Prostate gland (tissue), 2 donors: ENCODE results near the gene NTM. TPM values are rescaled to one million over a fixed set of nuclear protein-coding genes. Genes with fewer than 3 reads are reported as not detected.

Experiments used
- DNase-seq: peaks from one replicate; pipeline ENCODE4 v3.0.0-alpha.2; 2019; ENCODE audit warnings: low spot score
- H3K27ac ChIP-seq, 2 donors: fragments of 200-600 bp; sonication (generic); 2 replicates each; pipeline ENCODE4 v1.5.1; 2017 to 2019
- H3K27me3 ChIP-seq: fragments of 200-600 bp; sonication (generic); replicated peaks from 2 replicates; pipeline ENCODE4 v1.5.1; 2019; ENCODE audit not compliant: insufficient read depth
- H3K36me3 ChIP-seq, 2 donors: fragments of 200-600 bp; sonication (generic); 1 replicate in 1 of 2; 2 replicates in 1 of 2; pipeline versions ENCODE4 v1.5.1 to v1.8.1; 2017 to 2019
- H3K4me1 ChIP-seq: fragments of 200-600 bp; sonication (generic); replicated peaks from 2 replicates; pipeline ENCODE4 v1.5.1; 2019
- H3K4me3 ChIP-seq, 2 donors: fragments of 200-600 bp; sonication (generic); 2 replicates each; pipeline ENCODE4 v1.5.1; 2017 to 2019
- H3K9me3 ChIP-seq: fragments of 200-600 bp; sonication (generic); 2 replicates; pipeline ENCODE4 v1.5.1; 2017
- CTCF ChIP-seq, 4 experiments: fragments of 200-600 bp in 2 of 4; fragments of 450-650 bp in 2 of 4; sonication (generic) in 2 of 4; IDR thresholded peaks; 1 replicate in 3 of 4; 2 replicates in 1 of 4; pipeline ENCODE4 v1.5.1; 2016 to 2019; ENCODE audit warnings: antibody characterized with exemption in 4 of 4, mild to moderate bottlenecking in 2 of 4, moderate library complexity in 2 of 4
- POLR2A ChIP-seq: fragments of 450-650 bp; IDR thresholded peaks from one replicate; pipeline ENCODE4 v1.6.1; 2016; ENCODE audit warnings: antibody characterized with exemption, mild to moderate bottlenecking
- POLR2AphosphoS5 ChIP-seq: sonication (generic); formaldehyde crosslinking; IDR thresholded peaks from one replicate; pipeline ENCODE4 v1.6.1; 2017; ENCODE audit warnings: antibody characterized with exemption
- WGBS: methylation state at CpG from one replicate; pipeline ENCODE4 v1.1.5; 2018; 5-methylcytosine and 5-hydroxymethylcytosine counted together
- intact Hi-C: fragments of 100-400 bp; cut with DNase I; formaldehyde crosslinking; loops from one replicate; pipeline ENCODE4 v1.14.2; 2022
- total RNA-seq, 2 donors: library from RNA; depleted of rRNA; stranded (reverse); fragments of >200 nt; gene quantifications; one replicate each; pipeline ENCODE4 v1.1.0, GENCODE V29; 2016

Gene NTM
- total RNA-seq, 2 donors from 2014 or later = 7.4 TPM; not detected in 1

GRCh38 chr11:131896978-131897615 is 526.7 kb downstream of the NTM start:
- Histone ChIP-seq H3K4me3 (no peak overlapping the region), H3K27ac (no peak overlapping the region)
- TF ChIP-seq CTCF (IDR thresholded peaks at IDR 0.05) = no peak
- TF ChIP-seq POLR2A = no peak
- TF ChIP-seq POLR2AphosphoS5 = no peak

GRCh38 chr11:131897956-131898355 is 527.5 kb downstream of the NTM start:
- no peaks in the 10 kb centered on the region for H3K36me3 ChIP-seq
- no peaks in the 10 kb centered on the region for H3K4me1 ChIP-seq
- no peak for DNase-seq
- intact Hi-C loops = no loop called here
- no peaks in the 10 kb centered on the region for H3K27me3 ChIP-seq
- WGBS = 53% methylated on average over 5 of the region's 5 CpGs
- H3K27ac ChIP-seq = no peak overlapping the region
- no peaks in the 10 kb centered on the region for H3K9me3 ChIP-seq
- no peak overlapping the region for H3K4me3 ChIP-seq
- TF ChIP-seq POLR2A = no peak
- TF ChIP-seq POLR2AphosphoS5 = no peak
- TF ChIP-seq CTCF (IDR thresholded peaks at IDR 0.05) = no peak

More at GRCh38 chr11:131896978-131897615, 526.7 kb downstream of the NTM start:
- DNase-seq = no peak
- WGBS = 94% methylated on average over 8 of the region's 8 CpGs
- Histone ChIP-seq H3K4me1 (no peaks in the 10 kb centered on the region), H3K27me3 (no peaks in the 10 kb centered on the region), H3K9me3 (no peaks in the 10 kb centered on the region), H3K36me3 (no peaks in the 10 kb centered on the region)
- intact Hi-C loops = no loop called here

- no peaks in the 10 kb centered on the region for H3K36me3 ChIP-seq
- no peak overlapping the region for H3K4me3 ChIP-seq
- no peak for TF ChIP-seq CTCF (IDR thresholded peaks at IDR 0.05)
- no peak for TF ChIP-seq POLR2AphosphoS5
- TF ChIP-seq POLR2A = no peak
- WGBS = 91% methylated on average over 7 of the region's 7 CpGs
- no peaks in the 10 kb centered on the region for H3K4me1 ChIP-seq
- DNase-seq = no peak
- no peaks in the 10 kb centered on the region for H3K9me3 ChIP-seq
- H3K27me3 ChIP-seq = no peaks in the 10 kb centered on the region
- intact Hi-C loops = no loop called here
- no peak overlapping the region for H3K27ac ChIP-seq
Observed at GRCh38 chr11:131898949-131899348, 528.5 kb downstream of the NTM start.

GRCh38 chr11:131899950-131900580 is 529.6 kb downstream of the NTM start:
- Histone ChIP-seq H3K4me3 (no peak overlapping the region), H3K27ac (no peak overlapping the region), H3K4me1 (no peaks in the 10 kb centered on the region), H3K36me3 (no peaks in the 10 kb centered on the region), H3K27me3 (no peaks in the 10 kb centered on the region), H3K9me3 (no peaks in the 10 kb centered on the region)
- no peak for TF ChIP-seq CTCF (IDR thresholded peaks at IDR 0.05)
- TF ChIP-seq POLR2A = no peak
- no peak for TF ChIP-seq POLR2AphosphoS5
- intact Hi-C loops = no loop called here
- whole genome bisulfite sequencing = 66% methylated on average over 6 of the region's 6 CpGs
- no peak for DNase-seq

GRCh38 chr11:131902421-131902820 is 532.0 kb downstream of the NTM start:
- Histone ChIP-seq H3K27ac (no peak overlapping the region), H3K27me3 (no peaks in the 10 kb centered on the region), H3K4me3 (no peak overlapping the region), H3K9me3 (no peaks in the 10 kb centered on the region), H3K36me3 (no peaks in the 10 kb centered on the region), H3K4me1 (no peaks in the 10 kb centered on the region)
- DNase-seq = no peak
- WGBS = 52% methylated on average over 1 of the region's 1 CpG
- TF ChIP-seq POLR2A = no peak
- TF ChIP-seq POLR2AphosphoS5 = no peak
- TF ChIP-seq CTCF (IDR thresholded peaks at IDR 0.05) = no peak
- intact Hi-C loops = no loop called here
